Ammon's horn (tissue), 1 donor: ENCODE results near the gene TBATA.
"Not testable (repeated sequence)": the region's sequence is repeated elsewhere in the genome, so short reads cannot be mapped to it uniquely, and the experiment has no call there.

ENCODE experiments used
- DNase-seq: peaks from one replicate; pipeline ENCODE4 v3.0.0-alpha.2; 2016; ENCODE audit warnings: low spot score

Gene TBATA

GRCh38 chr10:70778267-70778924, 6.8 kb downstream of the TBATA start:
- no peak for DNase-seq

- DNase-seq, result no peak
Measured at GRCh38 chr10:70777063-70777875, 7.9 kb downstream of the TBATA start.

GRCh38 chr10:70776455-70777005, 8.6 kb downstream of the TBATA start:
- no peak for DNase-seq

GRCh38 chr10:70775679-70776454, 9.3 kb downstream of the TBATA start:
- DNase-seq, result no peak

- no peak for DNase-seq
Measured at GRCh38 chr10:70774810-70775678, 10.1 kb downstream of the TBATA start.

- no peak for DNase-seq
Measured at GRCh38 chr10:70773965-70774809, 11.0 kb downstream of the TBATA start.

- no peak for DNase-seq
Measured at GRCh38 chr10:70773461-70773860, 11.7 kb downstream of the TBATA start.

- no peak for DNase-seq
Measured at GRCh38 chr10:70772627-70773026, 12.6 kb downstream of the TBATA start.

- DNase-seq, result no peak
Measured at GRCh38 chr10:70771311-70772194, 13.6 kb downstream of the TBATA start.

GRCh38 chr10:70770516-70770915, 14.7 kb downstream of the TBATA start:
- DNase-seq, result not testable (repeated sequence)

GRCh38 chr10:70770001-70770400, 15.2 kb downstream of the TBATA start:
- DNase-seq, result no peak

GRCh38 chr10:70769121-70769520, 16.1 kb downstream of the TBATA start:
- no peak for DNase-seq

GRCh38 chr10:70768026-70768685, 17.0 kb downstream of the TBATA start:
- DNase-seq, result not testable (repeated sequence)

- no peak for DNase-seq
Measured at GRCh38 chr10:70765794-70766594, 19.2 kb downstream of the TBATA start.

- DNase-seq, result no peak
Measured at GRCh38 chr10:70763567-70763966, 21.6 kb downstream of the TBATA start.

GRCh38 chr10:70762441-70763175, 22.6 kb downstream of the TBATA start:
- no peak for DNase-seq

- DNase-seq, result no peak
Measured at GRCh38 chr10:70761727-70762350, 23.3 kb downstream of the TBATA start.
